ENCODE data around the gene COL13A1.

The COL13A1 gene

DNA sequence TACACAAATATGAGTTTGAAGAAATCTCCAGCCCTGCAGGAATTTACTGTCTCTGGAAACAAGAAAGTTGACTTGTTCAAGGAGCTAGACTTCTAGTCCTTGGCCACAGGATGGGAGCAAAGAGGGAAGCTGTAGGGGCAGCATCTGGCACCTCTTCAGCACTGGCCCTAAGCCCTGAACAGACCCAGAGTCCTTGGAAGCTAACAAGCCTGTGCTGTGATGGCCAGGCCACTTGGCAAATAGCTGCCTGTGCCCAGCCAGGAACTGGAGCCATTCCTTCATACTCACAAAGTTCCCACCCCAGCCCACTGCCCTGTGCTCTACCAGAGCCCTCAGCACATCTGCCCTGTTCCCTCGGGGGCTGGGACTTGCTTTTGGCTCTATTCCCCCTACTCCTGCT lies 9.4 kb upstream of the COL13A1 start:
- no peak for DNase-seq (ENCODE audit: low read depth)

DNA sequence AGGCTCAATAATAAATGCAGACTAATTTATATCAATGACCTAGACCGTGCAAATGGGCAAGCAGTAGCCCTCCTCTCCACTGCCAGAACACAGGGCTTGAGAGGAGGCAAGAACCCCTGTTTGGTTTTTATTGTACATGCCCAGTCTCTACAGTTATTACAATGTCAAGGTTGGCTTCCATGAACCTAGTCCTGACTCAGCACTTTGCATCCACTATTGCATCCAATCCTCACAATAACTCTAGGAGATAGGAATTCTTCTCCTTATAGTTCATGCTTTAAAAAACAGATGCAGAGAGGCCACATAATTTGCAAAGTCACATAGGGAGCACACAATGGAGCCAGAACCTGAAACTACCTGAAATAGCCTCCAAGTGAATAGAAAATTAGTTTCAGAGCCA lies 7.0 kb upstream of the COL13A1 start:
- no peak for DNase-seq (ENCODE audit: low read depth)

DNA sequence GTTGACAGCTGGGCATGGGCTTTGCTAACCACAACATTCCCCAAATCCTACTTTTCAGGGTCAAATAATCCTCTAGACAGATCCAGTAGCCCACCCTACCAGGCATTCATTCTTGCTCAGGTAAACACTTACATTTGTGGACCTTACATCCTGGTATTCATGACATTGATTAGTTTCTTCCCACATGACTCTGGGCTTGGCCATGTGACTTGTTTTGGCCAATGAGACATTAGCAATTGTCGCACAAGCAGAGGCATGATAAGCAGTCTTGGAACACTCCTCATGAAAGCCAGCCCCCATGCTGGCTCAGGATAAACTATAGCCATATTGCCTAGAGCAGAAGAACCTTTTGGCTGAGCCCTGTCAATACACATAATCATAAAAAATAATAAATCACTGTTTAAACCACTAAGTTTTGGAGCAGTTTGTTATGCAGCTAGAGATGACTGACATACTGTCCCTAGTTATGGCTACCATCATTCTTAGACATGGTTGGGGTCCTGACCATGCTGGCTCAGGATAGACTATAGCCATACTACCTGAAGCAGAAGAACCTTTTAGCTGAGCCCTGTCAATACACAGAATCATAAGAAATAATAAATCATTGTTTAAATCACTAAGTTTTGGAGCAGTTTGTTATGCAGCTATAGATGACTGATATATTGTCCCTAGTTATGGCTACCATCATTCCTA lies 6.3 kb upstream of the COL13A1 start:
- DNase-seq (ENCODE audit: low read depth): no peak

DNA sequence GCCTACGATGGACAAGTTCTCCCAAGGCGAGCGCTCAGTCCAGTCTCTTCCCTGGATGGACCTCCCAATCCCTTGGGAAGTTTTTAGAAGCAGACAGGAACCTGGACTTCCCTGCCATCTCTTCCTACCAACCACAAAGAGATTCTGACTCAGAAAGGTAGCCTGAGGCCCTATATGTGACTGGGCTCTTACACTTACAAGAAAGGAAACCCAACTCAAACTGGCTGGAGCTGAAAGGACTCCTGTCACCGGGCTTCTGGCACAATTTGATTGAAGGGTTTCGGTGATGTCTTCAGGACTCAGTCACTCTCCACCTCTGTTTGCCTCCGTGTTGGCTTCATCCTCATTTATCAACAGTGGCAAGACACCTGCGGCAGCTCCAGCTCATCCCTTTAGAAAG lies 3.7 kb upstream of the COL13A1 start:
- no peak for DNase-seq (ENCODE audit: low read depth)

DNA sequence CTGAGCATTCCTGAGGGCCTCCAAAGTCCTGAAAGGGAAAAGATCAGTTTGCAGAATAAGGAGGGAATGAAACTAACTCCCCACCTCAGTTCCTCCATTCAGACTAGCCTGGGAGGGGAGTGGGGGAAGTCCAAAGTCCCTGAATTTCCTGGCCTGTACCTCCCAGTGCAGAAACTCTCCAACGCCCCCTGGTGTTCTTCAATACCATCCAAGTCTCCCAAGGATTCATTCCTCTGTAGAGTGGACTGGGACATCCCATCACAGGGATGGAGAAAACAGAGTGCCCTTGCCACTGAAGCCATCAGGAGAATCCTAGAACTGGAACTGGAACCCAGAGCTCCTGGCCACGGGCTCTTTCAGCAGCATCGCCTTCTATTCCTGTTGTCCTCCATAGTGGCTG lies 1.6 kb upstream of the COL13A1 start:
- DNase-seq (ENCODE audit: low read depth): no peak

DNA sequence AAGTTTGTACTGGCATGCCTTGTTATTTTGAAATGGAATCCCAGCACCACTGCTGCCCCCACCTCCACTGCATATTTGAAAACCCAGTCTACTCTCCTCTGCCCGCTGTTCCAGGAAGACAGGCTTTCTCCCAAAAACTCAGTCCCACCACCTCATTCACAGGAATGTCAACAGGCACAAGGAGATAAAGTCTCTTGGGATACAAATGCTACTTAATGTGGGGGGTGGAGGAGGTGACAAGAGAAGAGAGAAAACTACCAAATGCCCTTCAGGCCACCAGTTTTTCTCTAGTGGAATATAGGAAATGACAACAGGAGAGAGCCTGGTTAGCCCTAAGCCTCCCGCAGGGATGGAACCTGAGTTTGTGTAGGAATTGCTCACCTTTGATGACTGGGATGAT lies 1.0 kb upstream of the COL13A1 start:
- no peak for DNase-seq (ENCODE audit: low read depth)

DNA sequence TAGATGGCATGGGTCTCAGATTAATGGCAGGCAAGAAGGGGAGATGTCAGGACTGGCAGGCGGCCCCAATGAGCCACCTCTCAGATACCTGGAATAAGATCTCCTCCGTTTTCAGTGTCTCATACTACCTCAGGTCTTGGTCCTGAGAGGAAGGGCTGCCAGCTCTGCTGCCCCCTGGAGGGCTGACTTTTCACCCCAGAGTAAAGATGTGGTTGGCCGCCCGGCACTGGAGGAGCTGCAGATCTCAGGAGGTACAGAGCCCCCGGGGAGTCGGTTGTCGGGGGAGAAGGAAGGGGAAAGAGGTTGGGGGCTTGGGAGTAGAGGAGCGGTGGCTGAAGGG lies 642 bp upstream of the COL13A1 start:
- no peak for DNase-seq (ENCODE audit: low read depth)

DNA sequence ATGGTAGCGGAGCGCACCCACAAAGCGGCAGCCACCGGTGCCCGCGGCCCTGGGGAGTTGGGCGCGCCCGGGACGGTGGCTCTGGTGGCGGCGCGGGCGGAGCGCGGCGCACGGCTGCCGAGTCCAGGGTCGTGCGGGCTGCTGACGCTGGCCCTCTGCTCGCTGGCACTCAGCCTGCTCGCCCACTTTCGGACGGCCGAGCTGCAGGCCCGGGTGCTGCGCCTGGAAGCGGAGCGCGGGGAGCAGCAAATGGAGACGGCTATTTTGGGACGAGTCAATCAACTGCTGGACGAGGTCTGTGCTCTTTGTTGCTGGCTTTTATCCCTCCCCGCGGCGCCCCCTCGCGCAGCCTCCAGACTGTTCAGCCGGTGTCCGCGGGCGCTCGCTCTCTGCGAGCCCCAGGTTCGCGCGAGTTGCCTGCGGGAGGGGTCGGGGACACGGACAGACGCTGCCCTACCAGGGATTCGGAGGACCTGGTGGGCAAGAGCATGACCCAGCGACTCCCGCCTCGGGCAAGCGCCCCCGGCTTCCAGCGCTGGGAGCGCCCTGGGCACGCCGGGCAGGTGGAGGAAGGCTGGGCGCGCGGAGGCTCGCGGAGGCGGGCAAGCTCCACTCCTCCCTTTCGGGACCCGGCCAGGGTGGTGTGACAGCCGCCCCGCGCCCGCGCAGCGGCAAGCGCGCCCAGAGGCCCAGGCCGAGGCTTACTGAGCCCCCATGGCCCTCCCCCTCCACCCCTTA lies 887 bp downstream of the COL13A1 start:
- no peak for DNase-seq (ENCODE audit: low read depth)

DNA sequence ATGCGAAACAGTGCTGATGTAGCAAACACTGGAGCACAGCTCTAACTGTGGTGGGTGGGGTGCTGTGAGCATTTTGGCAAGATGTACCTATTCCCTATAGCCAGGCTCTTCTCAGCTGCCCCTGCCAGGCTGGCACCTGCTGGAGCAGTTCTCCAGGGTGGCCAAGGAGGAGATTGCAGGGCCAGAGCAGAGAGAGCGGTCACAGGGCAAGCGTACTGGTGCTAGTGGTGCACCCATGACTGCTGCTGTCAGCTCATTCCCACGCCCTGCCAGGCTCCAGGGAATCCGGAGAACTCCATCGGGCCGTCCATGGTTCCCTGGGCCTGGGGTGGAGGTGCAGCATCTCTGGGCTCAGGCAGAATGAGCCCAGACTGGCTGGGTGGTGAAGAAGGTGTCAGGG lies 2.1 kb downstream of the COL13A1 start:
- DNase-seq (ENCODE audit: low read depth): no peak

DNA sequence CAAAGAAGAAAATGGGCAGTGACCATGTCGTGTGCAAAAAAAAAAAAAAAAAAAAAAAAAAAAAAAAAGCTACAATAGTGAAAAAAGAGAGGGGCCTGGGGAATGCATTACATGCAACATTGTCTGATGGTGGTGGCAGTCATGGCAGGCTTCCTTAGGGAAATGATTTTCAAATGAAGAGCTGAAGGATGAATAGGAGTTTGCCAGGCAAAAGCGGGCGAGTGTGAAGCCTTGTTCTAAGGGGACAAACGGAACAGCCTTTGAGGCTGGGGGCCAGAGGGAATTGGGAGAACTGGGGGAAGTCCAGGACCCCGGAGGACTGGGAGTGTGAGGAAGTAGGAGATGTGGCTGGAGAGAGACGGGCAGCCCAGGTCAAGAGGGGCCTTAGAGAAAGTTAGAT lies 3.1 kb downstream of the COL13A1 start:
- DNase-seq (ENCODE audit: low read depth): no peak

DNA sequence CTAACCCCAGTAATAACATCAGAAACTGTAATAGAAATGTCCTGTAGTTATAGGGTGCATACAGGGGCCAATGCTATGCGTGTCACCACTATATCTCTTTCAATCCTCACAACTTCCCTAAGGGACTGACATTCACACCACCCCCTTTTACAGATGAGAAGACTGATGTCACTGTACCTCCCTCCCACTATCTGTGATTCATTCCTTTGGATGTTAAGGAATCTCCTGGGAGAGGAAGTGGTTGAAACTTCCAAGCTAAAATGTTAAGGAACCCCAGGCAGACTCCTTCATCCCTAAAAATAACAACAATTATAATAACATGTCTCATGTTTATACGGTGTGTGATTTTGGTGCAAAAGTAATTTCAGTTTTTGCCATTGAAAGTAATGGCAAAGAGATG lies 5.4 kb downstream of the COL13A1 start:
- DNase-seq (ENCODE audit: low read depth): no peak

DNA sequence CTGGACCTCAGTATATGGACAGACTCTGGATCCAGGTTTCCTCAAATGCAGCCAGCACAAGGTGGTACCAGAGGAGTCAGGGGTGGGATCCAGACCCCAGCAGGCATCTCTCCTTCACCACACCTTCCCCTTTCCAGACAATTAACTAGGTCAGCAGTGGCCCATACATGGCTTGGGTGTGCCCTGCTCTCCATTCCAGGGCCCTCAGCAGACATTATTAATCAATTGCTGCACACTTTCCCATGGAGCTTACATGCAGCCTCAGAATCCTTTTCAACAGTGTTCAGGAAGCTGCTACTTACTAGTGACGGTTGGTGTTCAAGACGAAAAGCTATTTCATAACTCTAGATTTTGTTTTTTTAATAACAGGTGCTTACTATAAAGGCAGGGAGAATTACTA lies 6.0 kb downstream of the COL13A1 start:
- no peak for DNase-seq (ENCODE audit: low read depth)

DNA sequence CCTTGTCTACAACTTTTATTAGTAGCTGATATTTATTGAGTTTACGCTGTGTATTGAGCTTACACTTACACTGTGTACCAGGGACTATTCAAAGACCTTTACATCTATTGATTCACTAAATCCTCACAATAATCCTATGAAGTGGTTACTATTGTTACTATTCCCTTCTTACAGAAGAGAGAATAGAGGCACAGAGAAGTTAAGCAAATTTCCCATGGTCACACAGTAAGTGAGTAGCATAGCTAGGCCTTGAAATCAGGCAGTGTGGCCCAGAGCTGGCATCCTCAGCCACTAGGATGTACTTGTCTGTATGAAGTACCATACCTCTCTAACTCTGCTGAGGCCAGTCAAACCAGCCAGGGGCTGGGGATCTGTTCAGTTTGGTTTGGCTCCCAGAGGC lies 7.6 kb downstream of the COL13A1 start:
- DNase-seq (ENCODE audit: low read depth): no peak

DNA sequence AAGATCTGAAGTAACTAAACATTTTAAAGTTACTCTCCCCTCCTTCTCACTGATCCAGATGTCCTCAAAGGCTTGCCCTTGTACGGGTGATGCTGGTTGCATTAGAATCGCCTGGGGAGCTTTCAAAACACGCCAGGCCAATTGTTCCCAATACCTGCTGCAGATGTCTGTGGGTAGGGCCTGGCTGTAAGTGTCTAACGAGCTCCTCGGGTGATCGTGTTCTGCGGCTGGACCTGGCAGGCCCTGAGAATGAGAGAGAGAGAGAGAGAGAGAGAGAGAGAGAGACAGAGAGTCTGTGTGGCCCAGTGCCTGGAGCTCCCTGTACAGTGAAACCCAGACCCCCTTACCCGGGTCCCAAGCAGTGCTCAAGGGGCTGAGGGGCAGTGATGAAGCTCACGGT lies 8.4 kb downstream of the COL13A1 start:
- no peak for DNase-seq (ENCODE audit: low read depth)

DNA sequence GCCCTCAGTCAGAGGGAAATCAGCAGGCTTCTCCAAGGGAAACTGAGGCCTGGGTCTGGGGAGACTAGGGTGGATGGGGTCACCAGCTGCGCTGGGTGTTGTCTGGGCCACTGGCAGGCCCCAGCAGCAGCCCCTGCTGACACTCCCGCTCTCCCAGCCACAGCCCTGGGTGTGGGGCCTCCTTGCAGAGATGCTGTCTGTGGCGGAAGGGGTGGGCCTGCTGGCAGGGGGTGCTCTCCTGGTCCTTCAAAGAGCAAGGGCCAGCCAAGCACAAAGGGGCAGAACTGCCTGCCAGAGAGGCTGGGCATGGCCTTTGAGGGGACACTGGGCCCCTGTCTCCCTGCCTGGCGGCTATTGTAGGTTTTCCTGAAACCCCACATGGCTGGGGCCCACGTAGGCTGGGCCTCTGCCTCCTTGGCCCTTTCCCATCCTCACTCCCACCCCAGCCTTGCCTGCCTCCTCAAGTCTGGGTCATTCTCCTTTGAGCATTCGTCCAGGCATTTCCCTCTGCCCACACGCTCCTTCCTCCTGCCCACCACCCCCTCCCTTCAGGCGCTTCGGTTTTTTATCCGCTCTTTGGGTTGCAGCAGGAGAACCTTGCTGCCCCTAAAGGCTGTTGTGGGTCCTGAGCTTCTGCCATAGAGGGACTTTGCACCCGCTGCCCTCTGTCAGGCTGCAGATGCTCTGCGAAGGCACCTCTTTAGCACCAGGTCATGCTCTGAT lies 9.1 kb downstream of the COL13A1 start:
- DNase-seq (ENCODE audit: low read depth): no peak

DNA sequence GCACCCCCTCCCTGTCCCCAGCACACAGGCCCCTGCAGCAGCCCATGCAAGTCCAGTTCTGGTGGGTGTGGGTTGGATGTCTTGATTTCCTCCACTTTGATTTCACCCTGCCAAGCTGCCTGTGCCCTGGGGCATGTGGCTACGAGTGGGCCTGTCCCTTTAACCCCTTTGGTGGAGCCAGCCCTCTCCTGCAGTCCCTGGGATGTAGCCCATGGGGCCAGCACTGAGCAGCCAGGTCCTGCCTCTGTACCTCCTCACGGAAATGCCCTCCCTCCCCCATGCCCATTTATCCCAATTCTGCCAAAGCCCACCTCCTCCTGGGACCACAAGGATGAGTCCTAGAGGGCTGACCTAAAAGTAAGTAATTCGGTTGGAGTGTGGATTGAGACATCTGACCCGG lies 11.9 kb downstream of the COL13A1 start:
- no peak for DNase-seq (ENCODE audit: low read depth)

DNA sequence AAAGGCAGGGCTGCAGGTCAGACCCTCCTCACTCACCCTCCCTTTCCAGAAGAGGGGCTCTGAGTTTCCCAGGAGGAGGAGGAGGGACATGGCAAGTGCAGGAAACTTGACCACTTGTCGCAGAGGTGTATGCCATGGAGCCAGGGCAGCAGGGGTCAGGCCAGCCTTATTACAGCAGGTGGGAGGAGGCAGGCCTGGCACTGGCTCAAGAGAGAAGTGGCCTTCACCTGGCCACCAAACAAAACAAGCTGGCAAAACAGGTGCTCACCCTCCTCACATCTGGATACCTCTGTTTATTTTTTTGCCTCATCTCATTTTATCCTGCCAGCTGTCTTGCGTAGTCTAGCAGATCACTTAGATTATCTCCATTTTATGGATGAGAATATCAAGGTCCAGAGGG lies 12.5 kb downstream of the COL13A1 start:
- no peak for DNase-seq (ENCODE audit: low read depth)

DNA sequence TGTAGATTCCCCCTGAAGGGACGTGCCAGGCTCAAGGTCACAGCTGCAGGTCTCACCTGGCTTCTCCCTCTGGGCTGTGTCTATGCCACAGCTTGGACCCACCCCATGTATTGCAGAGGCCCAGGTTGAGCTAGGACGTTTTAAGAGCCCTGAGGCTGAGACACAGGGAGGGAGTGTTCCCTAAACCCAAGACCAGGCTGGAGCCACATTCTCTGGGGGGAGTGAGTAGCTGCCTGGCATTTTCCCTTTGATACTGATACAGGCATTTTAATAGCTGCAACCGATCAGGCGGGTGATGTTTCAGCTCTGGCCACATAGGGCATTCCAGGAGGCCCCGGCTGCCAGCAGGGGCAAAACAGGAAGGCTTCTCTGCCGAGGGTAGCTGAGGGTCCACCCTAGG lies 13.4 kb downstream of the COL13A1 start:
- DNase-seq (ENCODE audit: low read depth): no peak

DNA sequence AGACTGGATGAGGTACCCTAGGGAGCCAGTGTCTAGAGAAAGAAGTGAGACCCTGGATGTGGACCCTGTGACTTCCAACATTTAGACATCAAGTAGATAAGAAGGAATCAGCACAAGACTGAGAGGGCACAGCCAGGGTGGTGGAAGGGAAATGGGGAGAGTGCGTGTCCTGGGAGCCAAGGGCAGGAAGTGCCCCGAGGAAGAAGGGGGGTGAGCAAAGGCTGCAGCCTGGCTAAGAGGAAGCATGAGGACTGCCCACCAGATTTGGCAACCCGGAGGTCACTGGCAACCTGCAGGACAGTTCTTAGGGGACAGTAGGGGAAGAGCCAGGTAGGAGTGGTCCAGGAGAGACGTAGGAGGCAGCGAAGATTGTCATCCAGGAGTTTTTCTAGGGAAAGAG lies 14.8 kb downstream of the COL13A1 start:
- DNase-seq (ENCODE audit: low read depth): no peak

DNA sequence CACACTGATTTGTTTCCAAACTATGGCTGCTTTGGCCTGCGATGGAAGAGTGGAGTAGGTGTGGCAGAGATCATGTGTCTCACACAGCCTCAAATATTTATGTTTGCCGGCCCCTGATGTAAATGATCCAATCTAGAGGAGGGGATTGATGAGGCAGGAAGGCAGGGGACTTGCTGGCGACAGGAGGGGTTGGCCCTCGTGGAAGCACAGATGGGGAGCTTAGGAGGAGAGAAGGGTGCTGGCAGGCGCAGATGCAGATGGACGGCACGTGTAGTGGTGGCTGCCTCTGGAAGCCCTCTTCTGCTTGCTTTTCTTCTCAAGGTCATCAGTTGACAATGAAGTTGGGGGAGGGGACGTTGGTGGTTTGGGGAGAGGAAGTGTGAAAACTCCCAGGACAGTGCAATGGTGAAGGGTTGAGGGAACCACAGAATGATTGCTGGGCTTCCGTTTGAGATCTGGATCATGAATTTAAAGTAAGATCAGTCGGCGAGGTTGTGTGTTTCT lies 15.4 kb downstream of the COL13A1 start:
- no peak for DNase-seq (ENCODE audit: low read depth)

DNA sequence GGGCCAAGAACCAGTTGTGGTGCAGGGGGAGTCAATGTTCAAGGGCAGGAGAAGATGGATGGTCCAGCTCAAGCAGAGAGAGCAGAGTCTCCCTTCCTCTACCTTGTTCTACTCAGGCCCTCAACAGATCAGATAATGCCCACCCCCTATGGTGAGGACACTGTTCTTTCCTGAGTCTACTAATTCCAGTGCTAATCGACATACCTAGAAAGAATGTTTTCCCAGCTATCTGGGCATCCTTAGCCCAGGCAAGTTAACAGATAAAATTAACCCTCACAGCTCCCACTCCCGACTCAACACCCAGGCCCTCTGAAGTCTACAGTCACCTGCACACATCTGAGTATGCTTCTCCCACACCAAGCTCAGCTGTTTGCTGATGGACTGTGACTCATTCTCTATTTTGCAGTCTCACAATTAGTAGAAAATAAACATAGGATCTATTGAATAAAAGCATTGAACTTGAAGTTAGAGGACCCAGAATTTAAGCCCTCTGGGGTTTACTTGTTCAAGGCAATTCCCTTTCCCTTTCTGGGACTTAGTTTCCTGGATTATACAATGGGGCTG lies 17.1 kb downstream of the COL13A1 start:
- DNase-seq (ENCODE audit: low read depth): no peak

DNA sequence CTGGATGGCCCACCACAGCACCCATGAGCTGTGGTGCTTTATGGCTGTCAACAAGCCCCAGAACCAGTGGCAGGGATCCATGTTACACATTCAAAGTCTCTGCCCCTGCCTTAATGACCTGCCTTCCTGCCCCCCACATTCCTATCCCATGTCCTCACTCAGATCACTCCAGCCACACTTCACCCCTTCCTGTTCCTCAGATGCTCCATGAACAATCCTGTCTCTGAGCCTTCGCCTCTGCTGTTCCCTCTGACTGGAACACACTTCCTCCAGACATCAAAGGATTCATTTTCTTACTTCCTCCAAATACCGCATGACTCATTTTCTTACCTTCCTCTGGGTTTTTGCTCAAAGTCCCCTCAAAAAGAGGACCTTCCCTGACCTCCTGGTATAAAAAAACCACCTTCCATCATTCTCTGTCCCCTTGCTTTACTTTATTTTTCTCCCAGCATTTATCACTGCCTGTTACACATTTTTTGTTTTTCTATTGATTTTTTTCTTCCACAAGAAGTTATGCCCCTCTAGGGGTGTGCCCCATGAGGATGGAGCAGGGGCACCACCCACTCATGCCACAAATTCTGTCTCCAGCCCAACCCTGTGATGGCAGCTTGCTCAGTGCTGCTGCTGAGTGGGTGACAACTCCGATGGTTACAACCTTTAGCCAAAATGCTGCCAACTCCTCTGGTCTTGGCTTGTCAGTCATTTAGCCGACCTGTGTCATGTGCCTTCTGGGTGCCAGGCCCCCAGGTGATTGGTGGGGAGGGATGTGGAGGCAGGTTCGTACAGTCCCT lies 18.2 kb downstream of the COL13A1 start:
- no peak for DNase-seq (ENCODE audit: low read depth)

All from GM04504 (cell line).